Uterus (tissue), 4 donors: Measurements from ENCODE around the gene TMEM125. TPM values are rescaled to one million over a fixed set of nuclear protein-coding genes. Genes with fewer than 3 reads are reported as not detected.

Experiments
- DNase-seq, 2 donors: peaks; one replicate each; pipeline ENCODE4 v3.0.0-alpha.2; 2019 to 2020
- H3K27ac ChIP-seq, 2 donors: fragments of 200-600 bp; sonication (generic); 1 replicate in 1 of 2; 2 replicates in 1 of 2; pipeline ENCODE4 v1.5.1; 2016 to 2018
- H3K27me3 ChIP-seq, 2 donors: fragments of 200-600 bp; sonication (generic); one replicate each; pipeline ENCODE4 v1.5.1; 2018 to 2019; ENCODE audit warnings: control low read depth in 1 of 2
- H3K36me3 ChIP-seq, 2 donors: fragments of 200-600 bp; sonication (generic); one replicate each; pipeline ENCODE4 v1.5.1; 2019; ENCODE audit warnings: control low read depth in 1 of 2
- H3K4me1 ChIP-seq, 2 donors: fragments of 200-600 bp; sonication (generic); one replicate each; pipeline ENCODE4 v1.5.1; 2018 to 2019; ENCODE audit warnings: control low read depth in 1 of 2
- H3K4me3 ChIP-seq, 2 donors: fragments of 200-600 bp; sonication (generic); 1 replicate in 1 of 2; 2 replicates in 1 of 2; pipeline ENCODE4 v1.5.1; 2018 to 2019; ENCODE audit warnings: mild to moderate bottlenecking in 1 of 2
- H3K9me3 ChIP-seq, 2 donors: fragments of 200-600 bp; sonication (generic); one replicate each; pipeline ENCODE4 v1.5.1; 2019; ENCODE audit warnings: control low read depth in 1 of 2
- CTCF ChIP-seq, 4 experiments: fragments of 200-600 bp in 2 of 4; fragments of 450-650 bp in 2 of 4; sonication (generic) in 2 of 4; IDR thresholded peaks; one replicate each; pipeline ENCODE4 v1.5.1; 2016 to 2019; ENCODE audit warnings: antibody characterized with exemption in 4 of 4, mild to moderate bottlenecking in 2 of 4, moderate library complexity in 1 of 4
- POLR2A ChIP-seq, 2 donors: fragments of 450-650 bp; IDR thresholded peaks; one replicate each; pipeline ENCODE4 v1.6.1; 2016; ENCODE audit warnings: antibody characterized with exemption in 2 of 2, mild to moderate bottlenecking in 1 of 2, moderate library complexity in 1 of 2
- intact Hi-C: fragments of 100-400 bp; cut with DNase I; formaldehyde crosslinking; loops from one replicate; pipeline ENCODE4 v1.15.1; 2023; ENCODE audit warnings: low total_unique reads
- total RNA-seq, 4 donors: library from RNA; depleted of rRNA in 3 of 4; stranded (reverse); fragments of >200 nt in 3 of 4; gene quantifications; one replicate each; pipeline versions ENCODE4 v1.1.0 to v1.2.4, GENCODE V29; 2014 to 2023
- donor health status: DM: yes; HTN: yes; CAD: no.

The TMEM125 gene
- total RNA-seq, 4 donors from 2014 or later: 0.55 to 3.6 TPM; not detected in 2

- no peak for DNase-seq
- no peak for TF ChIP-seq POLR2A (IDR thresholded peaks at IDR 0.05)
- no peak for TF ChIP-seq CTCF (IDR thresholded peaks at IDR 0.05)
- Histone ChIP-seq H3K4me1 (no peaks in the 10 kb centered on the region), H3K9me3 (no peaks in the 10 kb centered on the region), H3K27ac (no peak overlapping the region), H3K27me3 (no peaks in the 10 kb centered on the region), H3K4me3 (no peak overlapping the region), H3K36me3 (no peaks in the 10 kb centered on the region)
- intact Hi-C loops: no loop called here
These were observed 7.5 kb downstream of the TMEM125 start for GRCh38 chr1:43277116-43277876.

DNA sequence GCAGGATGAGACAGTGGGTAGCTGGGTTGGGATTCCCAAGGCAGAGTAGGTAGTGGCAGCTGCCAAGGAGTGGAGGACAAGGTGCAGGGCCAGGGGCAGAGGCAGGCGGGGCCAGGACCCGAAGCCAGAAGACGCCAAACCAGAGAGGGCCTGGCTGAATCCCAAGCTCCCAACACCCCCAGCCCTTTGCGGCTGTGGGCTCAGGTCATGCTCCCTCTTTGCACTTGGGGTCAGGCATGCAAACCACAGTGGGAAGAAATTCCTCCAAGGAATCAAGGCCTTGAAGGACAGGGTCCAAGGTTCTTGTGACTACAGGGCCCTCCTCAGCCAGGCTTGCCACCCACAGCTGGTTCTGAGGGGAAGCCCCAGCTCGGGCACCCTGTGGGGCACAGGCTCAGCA is 9.4 kb downstream of the TMEM125 start:
- Histone ChIP-seq H3K36me3 (no peaks in the 10 kb centered on the region), H3K27me3 (no peaks in the 10 kb centered on the region), H3K27ac (no peak overlapping the region), H3K9me3 (no peaks in the 10 kb centered on the region), H3K4me1 (no peaks in the 10 kb centered on the region), H3K4me3 (no peak overlapping the region)
- intact Hi-C loops: no loop called here
- DNase-seq: no peak
- TF ChIP-seq POLR2A (IDR thresholded peaks at IDR 0.05): no peak
- no peak for TF ChIP-seq CTCF (IDR thresholded peaks at IDR 0.05)

DNA sequence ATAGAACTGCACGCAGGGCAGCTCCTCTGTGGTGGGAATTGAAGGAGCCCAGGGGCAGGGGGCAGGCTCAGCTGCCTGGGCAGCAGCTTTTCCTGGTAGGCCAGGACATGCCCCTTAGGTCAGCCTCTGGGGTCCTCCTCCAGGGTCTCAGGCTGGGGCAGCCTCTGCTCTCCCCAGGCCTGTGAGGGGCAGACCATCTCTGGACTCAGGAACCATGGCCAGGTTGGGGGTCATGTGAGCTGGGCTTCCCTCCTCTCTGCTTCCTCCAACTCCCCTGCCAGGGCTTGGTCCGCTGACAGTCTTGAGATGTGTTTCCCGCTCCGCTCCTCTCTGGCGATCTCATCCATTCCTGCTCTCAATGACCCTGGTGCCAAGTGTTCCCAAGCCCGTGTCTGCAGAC is 9.9 kb downstream of the TMEM125 start:
- Histone ChIP-seq H3K4me1 (no peaks in the 10 kb centered on the region), H3K27ac (no peak overlapping the region), H3K27me3 (no peaks in the 10 kb centered on the region), H3K4me3 (no peak overlapping the region), H3K36me3 (no peaks in the 10 kb centered on the region), H3K9me3 (no peaks in the 10 kb centered on the region)
- DNase-seq: no peak
- intact Hi-C loops: no loop called here
- TF ChIP-seq CTCF (IDR thresholded peaks at IDR 0.05) (no peak), POLR2A (IDR thresholded peaks at IDR 0.05) (no peak)

DNA sequence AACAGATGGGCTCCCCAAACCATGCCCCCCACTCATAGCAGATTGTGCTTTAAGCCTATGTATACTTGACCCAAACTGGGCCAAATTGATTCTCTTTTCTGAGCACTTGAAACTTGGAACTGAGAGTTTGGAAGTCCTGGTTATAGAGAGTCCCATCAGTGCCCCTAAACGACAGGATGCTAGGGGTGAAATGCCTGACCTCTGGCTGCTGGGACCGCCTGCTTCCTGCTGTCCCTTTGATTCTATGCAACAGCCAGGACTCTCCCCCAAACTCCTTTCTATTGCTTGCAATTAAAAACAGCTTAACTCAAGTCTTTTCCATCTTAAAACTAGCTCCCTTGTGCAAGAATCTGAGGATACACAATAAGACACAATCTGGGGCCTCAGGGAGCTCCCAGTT is 10.9 kb downstream of the TMEM125 start:
- Histone ChIP-seq H3K9me3 (no peaks in the 10 kb centered on the region), H3K27me3 (no peaks in the 10 kb centered on the region), H3K36me3 (no peaks in the 10 kb centered on the region), H3K4me3 (no peak overlapping the region), H3K4me1 (no peaks in the 10 kb centered on the region), H3K27ac (no peak overlapping the region)
- no peak for DNase-seq
- intact Hi-C loops: no loop called here
- no peak for TF ChIP-seq CTCF (IDR thresholded peaks at IDR 0.05)

DNA sequence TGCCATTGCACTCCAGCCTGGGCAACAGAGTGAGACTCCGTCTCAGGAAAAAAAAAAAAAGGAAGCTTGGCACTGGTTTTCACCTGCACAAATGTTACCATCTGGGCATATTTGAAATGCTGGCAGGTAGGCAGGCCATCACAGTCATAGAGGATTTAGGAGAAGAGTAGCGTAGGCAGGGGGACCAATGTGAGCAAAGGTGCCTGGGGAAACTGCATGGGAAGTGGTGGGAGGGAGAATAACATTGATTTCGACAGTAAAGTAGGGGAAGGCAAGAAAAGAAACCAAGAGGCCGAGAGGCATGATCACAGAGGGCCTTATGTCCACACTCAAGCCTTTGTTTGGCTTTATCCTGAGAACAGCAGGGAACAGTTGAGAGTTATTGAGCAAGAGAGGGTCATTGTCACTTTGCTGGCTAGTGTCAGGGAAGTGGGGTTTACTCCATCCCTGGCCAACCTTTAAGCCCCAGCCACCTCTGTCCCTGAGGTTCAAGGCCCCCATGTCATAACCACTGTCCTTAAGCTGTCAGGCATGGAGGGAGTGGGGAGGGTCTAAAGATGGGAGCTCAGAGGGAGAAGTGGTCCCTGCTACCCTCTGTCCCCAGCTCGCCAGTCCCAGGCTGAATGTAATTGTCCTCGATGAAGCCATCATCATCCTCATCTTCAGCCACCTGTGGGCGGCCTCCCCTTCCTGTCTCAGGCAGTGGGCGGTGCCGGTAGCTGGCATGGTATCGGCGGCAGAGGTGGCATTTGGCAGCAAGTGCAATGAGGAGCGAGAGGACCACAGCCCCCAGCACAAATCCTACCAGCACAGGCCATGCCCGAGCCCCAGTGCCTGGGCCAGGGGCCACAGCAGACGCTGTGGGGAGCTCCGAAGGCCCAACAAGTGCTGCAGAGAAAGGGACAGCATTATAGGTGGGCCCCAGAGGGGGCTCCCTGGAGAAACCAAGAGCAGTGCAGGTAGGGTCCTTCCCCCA is 12.7 kb downstream of the TMEM125 start:
- TF ChIP-seq CTCF (IDR thresholded peaks at IDR 0.05) (no peak), POLR2A (IDR thresholded peaks at IDR 0.05) (no peak)
- intact Hi-C loops: no loop called here
- no peak for DNase-seq
- H3K9me3 ChIP-seq: no peaks in the 10 kb centered on the region
- H3K36me3 ChIP-seq: no peaks in the 10 kb centered on the region
- H3K27me3 ChIP-seq: no peaks in the 10 kb centered on the region
- no peak overlapping the region for H3K27ac ChIP-seq
- H3K4me3 ChIP-seq: no peak overlapping the region
- no peaks in the 10 kb centered on the region for H3K4me1 ChIP-seq
